HepG2 (cell line): Measurements from ENCODE around the gene PARVA. TPM values are rescaled to one million over a fixed set of nuclear protein-coding genes. Genes with fewer than 3 reads are reported as not detected.

Experiments used
- ATAC-seq: fragments of 200-7000 bp; cut with Tn5 transposase; 3 replicates; pipeline ENCODE4 v1.9.1; 2020; ENCODE audit warnings: mild to moderate bottlenecking, moderate library complexity
- BruUV-seq: library from RNA; stranded (reverse); fragments of 400-500 nt; replicated peaks from 2 replicates; lab custom pipeline; 2021; lab: Mats Ljungman, UMichigan
- CTCF ChIA-PET: fragments of 300-600 bp; formaldehyde crosslinking; extraction: SDS; loops from one replicate; lab custom pipeline; 2021; ENCODE audit warnings: low total read pairs, inconsistent platforms, low intra/inter-chr PET ratio; lab: Yijun Ruan, JAX
- POLR2A ChIA-PET: fragments of 350-600 bp; sonication (Branson Sonifier 250); formaldehyde crosslinking; loops from one replicate; lab custom pipeline; 2020; ENCODE audit warnings: antibody characterized with exemption, inconsistent platforms; lab: Yijun Ruan, JAX
- DNase-seq: peaks from one replicate; pipeline ENCODE4 v3.0.0-alpha.2; 2015; ENCODE audit warnings: low spot score
- FAIRE-seq: peaks from 3 replicates; lab custom pipeline; 2011; peaks lifted over from hg19 to GRCh38; lab: Jason Lieb, UNC
- H2AFZ ChIP-seq: one replicate; pipeline ENCODE4 v1.6.1; 2011; ENCODE audit warnings: low read length, inconsistent platforms
- H3K27ac ChIP-seq: fragments of 300-600 bp; 3 replicates; pipeline ENCODE4 v1.8.0; 2011; ENCODE audit warnings: mixed run types, mild to moderate bottlenecking, mixed read lengths, low read length, inconsistent platforms; ENCODE audit not compliant: insufficient read depth; ENCODE audit errors: extremely low read length
- H3K27me3 ChIP-seq, 2 experiments: fragments of 200-600 bp in 1 of 2; 2 replicates in 1 of 2; 3 replicates in 1 of 2; pipeline versions ENCODE4 v1.6.0 to v1.8.0; 2011; ENCODE audit warnings: low read length in 2 of 2, mild to moderate bottlenecking in 2 of 2, moderate library complexity in 2 of 2, inconsistent platforms in 1 of 2; ENCODE audit not compliant: insufficient read depth in 2 of 2, control insufficient read depth in 1 of 2
- H3K36me3 ChIP-seq, 2 experiments: fragments of 200-600 bp in 1 of 2; replicated peaks in 1 of 2; 2 replicates in 1 of 2; 3 replicates in 1 of 2; pipeline versions ENCODE4 v1.5.1 to v1.8.0; 2011; ENCODE audit warnings: low read length in 2 of 2, inconsistent platforms in 1 of 2; ENCODE audit not compliant: insufficient read depth in 2 of 2, control insufficient read depth in 1 of 2
- H3K4me1 ChIP-seq: 2 replicates; pipeline ENCODE4 v1.5.1; 2012; ENCODE audit warnings: low read length, inconsistent platforms; ENCODE audit not compliant: insufficient read depth
- H3K4me2 ChIP-seq: 2 replicates; pipeline ENCODE4 v1.6.0; 2011; ENCODE audit warnings: low read depth, low read length, inconsistent platforms
- H3K4me3 ChIP-seq, 3 experiments: fragments of 200-600 bp in 1 of 3; sonication (generic), shearing (Covaris generic) in 1 of 3; replicated peaks in 1 of 3; 2 replicates each; pipeline ENCODE4 v1.5.1; 2011 to 2016; ENCODE audit warnings: low read length in 3 of 3, inconsistent platforms in 2 of 3, low read depth in 2 of 3, mild to moderate bottlenecking in 2 of 3, control low read depth in 1 of 3, mixed read lengths in 1 of 3; ENCODE audit not compliant: insufficient read depth in 1 of 3
- H3K79me2 ChIP-seq: one replicate; pipeline ENCODE4 v1.6.1; 2011; ENCODE audit warnings: low read length, inconsistent platforms; ENCODE audit not compliant: insufficient read depth
- H3K9ac ChIP-seq: 2 replicates; pipeline ENCODE4 v1.6.0; 2011; ENCODE audit warnings: mild to moderate bottlenecking, low read depth, low read length, inconsistent platforms; ENCODE audit not compliant: insufficient read depth
- H3K9me3 ChIP-seq: 2 replicates; pipeline ENCODE4 v1.5.1; 2012; ENCODE audit warnings: mild to moderate bottlenecking, low read length
- H4K20me1 ChIP-seq: 2 replicates; pipeline ENCODE4 v1.6.0; 2011; ENCODE audit warnings: inconsistent platforms, mild to moderate bottlenecking, low read length, moderate library complexity; ENCODE audit not compliant: insufficient read depth
- FOXA3 ChIP-seq: IDR thresholded peaks from 2 replicates; pipeline ENCODE4 v1.6.1; 2016; ENCODE audit warnings: missing genetic modification reagents, missing compliant biosample characterization
- GABPB1 ChIP-seq: IDR thresholded peaks from 2 replicates; pipeline ENCODE4 v1.6.1; 2016; ENCODE audit warnings: mild to moderate bottlenecking, missing genetic modification reagents, moderate library complexity, missing compliant biosample characterization
- GLI4 ChIP-seq: sonication (generic); formaldehyde crosslinking; IDR thresholded peaks from 2 replicates; pipeline ENCODE4 v1.5.1; 2020; ENCODE audit warnings: missing genetic modification reagents, mild to moderate bottlenecking, moderate library complexity, borderline replicate concordance
- MTA3 ChIP-seq: sonication (generic); formaldehyde crosslinking; IDR thresholded peaks from 2 replicates; pipeline ENCODE4 v1.4.0; 2020; ENCODE audit warnings: missing genetic modification reagents
- NCOA2 ChIP-seq: sonication (generic); formaldehyde crosslinking; IDR thresholded peaks from 2 replicates; pipeline ENCODE4 v1.8.0; 2022; ENCODE audit warnings: inconsistent platforms
- NFE2L2 ChIP-seq: fragments of 150-350 bp; IDR thresholded peaks from 2 replicates; pipeline ENCODE4 v1.6.1; 2014; ENCODE audit warnings: low read length
- WGBS: methylation state at CpG from one replicate; pipeline ENCODE4 v1.1.6; 2017; ENCODE audit warnings: low lambda C conversion rate; 5-methylcytosine and 5-hydroxymethylcytosine counted together
- in situ Hi-C: cut with HindIII; loops from 2 replicates; pipeline ENCODE4 v1.10.0; 2017; ENCODE audit warnings: low pct_unique_long_range_greater_than_20kb; ENCODE audit not compliant: extremely low pct_ligation_motif_present
- intact Hi-C: fragments of 100-400 bp; cut with micrococcal nuclease; formaldehyde crosslinking; loops from one replicate; pipeline ENCODE4 v1.10.0; 2022; ENCODE audit not compliant: unreplicated experiment
- polyA plus RNA-seq, 8 experiments: library from polyadenylated mRNA; depleted of rRNA in 3 of 8; stranded (reverse) in 7 of 8; unstranded in 1 of 8; fragments of >200 nt; fragmentation: Illumina TruSeq in 4 of 8; extraction: Trizol in 4 of 8; gene quantifications; 2 replicates each; pipeline versions ENCODE4 v1.2.1 to v1.2.3, GENCODE V29; 2011 to 2016; ENCODE audit warnings: low read depth in 4 of 8, missing spikeins in 1 of 8, mixed read lengths in 1 of 8; ENCODE audit not compliant: insufficient read depth in 1 of 8
- total RNA-seq, 5 experiments: library from RNA; depleted of rRNA; stranded (reverse); fragments of >200 nt; fragmentation: Illumina TruSeq; extraction: Trizol; gene quantifications; 2 replicates each; pipeline ENCODE4 v1.2.3, GENCODE V29; 2016; ENCODE audit warnings: low read depth in 1 of 5

Gene PARVA
- total and polyA plus RNA-seq, 2 of the 13 experiments (the other 11 are each of a cell fraction or from before 2014, with no cell fraction given): 5.9 to 9.1 TPM

GRCh38 chr11:12417691-12418611 lies 40.6 kb downstream of the PARVA start:
- no peak overlapping the region for H3K4me2 ChIP-seq
- TF ChIP-seq NFE2L2: peak; percentile 19; the same call in 1 of the 2 replicates
- no peak for TF ChIP-seq NCOA2 (CRISPR knock-in tag)
- TF ChIP-seq, all 625 proteins: peak for 1
- FAIRE-seq: no peak
- WGBS: 94% methylated on average over 9 of the region's 11 CpGs
- Histone ChIP-seq H3K36me3 (no peaks in the 10 kb centered on the region), H3K4me3 (no peak overlapping the region), H3K4me1 (no peaks in the 10 kb centered on the region), H2AFZ (no peak overlapping the region), H3K9me3 (no peaks in the 10 kb centered on the region), H4K20me1 (no peaks in the 10 kb centered on the region), H3K9ac (no peak overlapping the region), H3K27ac (no peak overlapping the region), H3K27me3 (no peaks in the 10 kb centered on the region), H3K79me2 (no peaks in the 10 kb centered on the region)
- ChIA-PET POLR2A (no interaction called here), CTCF (no interaction called here)
- in situ Hi-C loops (loop anchor here (10.0 kb wide), 1 partner anchor 63 kb away; no protein-coding TSS in a partner anchor), intact Hi-C loops (no loop called here)
- no peak for DNase-seq
- ATAC-seq: no peak
- no TSS peak for BruUV-seq

GRCh38 chr11:12420040-12420439 lies 42.7 kb downstream of the PARVA start:
- TF ChIP-seq FOXA3 (no peak), GLI4 (CRISPR knock-in tag) (no peak), MTA3 (CRISPR knock-in tag) (no peak), GABPB1 (no peak)
- H3K79me2 ChIP-seq: no peaks in the 10 kb centered on the region
- no peaks in the 10 kb centered on the region for H3K9me3 ChIP-seq
- no peak for FAIRE-seq
- no peaks in the 10 kb centered on the region for H3K36me3 ChIP-seq
- in situ Hi-C loops: no loop called here
- no peak overlapping the region for H3K4me3 ChIP-seq
- H3K9ac ChIP-seq: no peak overlapping the region
- no peak overlapping the region for H2AFZ ChIP-seq
- ChIA-PET CTCF (no interaction called here), POLR2A (no interaction called here)
- no peak overlapping the region for H3K27ac ChIP-seq
- no TSS peak for BruUV-seq
- WGBS: 90% methylated on average over 3 of the region's 3 CpGs
- H3K4me1 ChIP-seq: no peaks in the 10 kb centered on the region
- no peak overlapping the region for H3K4me2 ChIP-seq
- no peaks in the 10 kb centered on the region for H4K20me1 ChIP-seq
- no peak for DNase-seq
- H3K27me3 ChIP-seq: no peaks in the 10 kb centered on the region
- intact Hi-C loops: no loop called here
- ATAC-seq: no peak
